Middle frontal gyrus (tissue), 1 donor: Measurements from ENCODE around the gene RTF1.
"Not testable (repeated sequence)": the region's sequence is repeated elsewhere in the genome, so short reads cannot be mapped to it uniquely, and the experiment has no call there.

ENCODE experiments used
- DNase-seq: peaks from one replicate; pipeline ENCODE4 v3.0.0-alpha.2; 2015; ENCODE audit warnings: low spot score; ENCODE audit errors: extremely low spot score

RTF1 gene

DNA sequence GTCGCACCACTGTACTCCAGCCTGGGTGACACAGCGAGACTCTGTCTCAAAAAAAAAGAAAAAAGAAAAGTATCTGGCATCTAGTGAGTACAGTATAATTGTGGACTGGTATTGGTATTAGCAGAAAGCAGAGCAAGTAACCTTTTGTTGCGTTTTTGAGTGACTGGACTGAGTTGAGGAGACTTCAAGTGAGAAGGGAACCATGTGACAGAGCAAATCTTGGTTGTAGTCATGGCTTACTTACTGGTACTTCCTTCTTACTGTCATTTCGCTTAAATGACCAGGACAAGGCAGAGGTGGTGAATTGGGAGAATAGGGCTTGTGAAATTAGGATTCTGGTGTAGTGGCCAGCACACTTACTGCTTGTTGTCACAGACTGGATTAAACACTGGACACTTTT lies 20.6 kb downstream of the RTF1 start:
- DNase-seq: no peak

GRCh38 chr15:41438206-41438605 lies 21.3 kb downstream of the RTF1 start:
- no peak for DNase-seq

- DNase-seq: not testable (repeated sequence)
Observed at GRCh38 chr15:41438745-41439144, 21.9 kb downstream of the RTF1 start.

DNA sequence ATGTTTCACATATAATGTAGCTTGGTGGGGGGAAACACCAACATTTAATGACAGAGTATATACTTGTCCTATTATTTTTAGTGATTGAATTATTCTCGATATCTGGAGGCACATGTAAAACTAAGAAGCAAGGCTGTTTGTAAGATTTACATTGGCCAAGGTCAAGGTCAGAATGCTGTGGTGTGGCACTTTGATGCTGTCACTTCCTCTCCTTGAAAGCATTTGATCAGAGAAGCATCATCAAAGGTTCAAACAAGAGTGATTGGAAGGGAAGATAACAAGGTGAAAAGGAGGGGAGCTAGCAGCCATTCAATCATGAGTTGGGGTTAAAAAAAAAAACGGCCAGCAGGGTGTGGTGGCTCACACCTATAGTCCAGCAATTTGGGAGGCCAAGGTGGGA lies 26.4 kb downstream of the RTF1 start:
- DNase-seq: no peak

DNA sequence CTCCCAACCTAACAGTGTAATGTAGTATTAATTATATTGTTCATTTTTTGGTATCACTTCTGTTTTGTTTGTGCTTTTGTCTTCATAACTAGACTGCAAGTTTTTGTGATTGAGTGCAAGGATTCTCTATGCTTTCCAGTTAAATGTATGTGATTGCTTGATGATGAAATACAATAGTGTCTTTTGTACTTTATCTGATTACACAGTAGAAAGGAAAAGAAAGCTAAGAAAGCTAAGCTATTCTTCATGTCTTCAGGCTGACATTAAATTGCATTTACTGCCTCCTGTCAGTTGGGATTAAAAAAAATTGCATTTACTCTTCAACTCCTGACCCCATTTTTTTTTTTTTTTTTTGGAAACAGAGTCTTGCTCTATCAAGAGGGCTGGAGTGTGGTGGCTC lies 28.5 kb downstream of the RTF1 start:
- DNase-seq: no peak

- no peak for DNase-seq
Observed at GRCh38 chr15:41462084-41462795, 45.3 kb downstream of the RTF1 start.

DNA sequence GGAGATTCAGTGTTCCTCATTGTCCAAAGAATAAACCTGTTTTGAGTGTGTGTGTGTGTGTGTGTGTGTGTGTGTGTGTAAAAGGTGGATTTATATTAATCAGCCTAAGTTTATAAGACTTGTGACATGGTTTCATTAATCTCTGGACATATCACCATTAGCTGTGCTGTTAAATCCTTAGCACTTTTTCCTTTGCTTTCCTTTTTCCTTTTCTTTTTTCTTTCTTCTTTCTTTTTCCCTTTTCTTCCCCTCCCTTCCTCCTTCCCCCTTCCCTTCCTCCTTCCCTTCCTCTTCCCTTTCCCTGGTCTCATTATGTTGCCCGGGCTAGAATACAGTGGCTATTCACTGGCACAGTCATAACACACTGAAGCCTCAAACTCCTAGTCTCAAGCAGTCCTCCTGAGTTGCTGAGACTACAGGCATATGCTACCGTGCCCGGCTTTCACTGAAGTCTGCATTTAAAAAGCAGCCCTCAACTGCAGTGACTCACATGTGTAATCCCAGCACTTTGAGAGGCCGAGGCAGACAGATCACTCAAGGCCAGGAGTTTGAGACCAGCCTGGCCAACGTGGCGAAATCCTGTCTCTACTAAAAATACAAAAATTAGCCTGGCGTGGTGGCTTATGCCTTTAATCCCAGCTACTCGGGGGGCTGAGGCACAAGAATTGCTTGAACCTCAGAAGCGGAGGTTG lies 48.1 kb downstream of the RTF1 start:
- DNase-seq: no peak

- DNase-seq: no peak
Observed at GRCh38 chr15:41465822-41466421, 49.0 kb downstream of the RTF1 start.

DNA sequence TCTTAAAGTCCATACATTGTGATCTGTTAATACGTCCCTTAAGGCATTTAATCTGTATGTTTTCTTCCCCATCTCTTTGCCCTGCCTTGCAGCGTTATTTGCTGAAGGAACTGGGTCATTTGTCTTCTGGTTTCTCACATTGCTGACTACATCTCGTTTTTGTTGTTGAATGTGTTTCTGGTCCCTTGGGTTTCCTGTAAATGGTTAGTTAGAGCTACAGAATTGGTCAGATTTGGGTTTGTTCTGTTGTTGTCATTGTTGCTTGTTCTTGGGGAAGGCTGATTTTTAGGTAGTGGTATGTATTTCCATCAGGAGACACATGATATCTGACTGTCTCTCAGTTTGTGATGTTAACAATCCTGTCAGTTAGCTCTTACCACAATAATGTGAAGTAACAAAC lies 49.8 kb downstream of the RTF1 start:
- no peak for DNase-seq

GRCh38 chr15:41469644-41470043 lies 52.7 kb downstream of the RTF1 start:
- DNase-seq: not testable (repeated sequence)

- no peak for DNase-seq
Observed at GRCh38 chr15:41473418-41473817, 56.5 kb downstream of the RTF1 start.

DNA sequence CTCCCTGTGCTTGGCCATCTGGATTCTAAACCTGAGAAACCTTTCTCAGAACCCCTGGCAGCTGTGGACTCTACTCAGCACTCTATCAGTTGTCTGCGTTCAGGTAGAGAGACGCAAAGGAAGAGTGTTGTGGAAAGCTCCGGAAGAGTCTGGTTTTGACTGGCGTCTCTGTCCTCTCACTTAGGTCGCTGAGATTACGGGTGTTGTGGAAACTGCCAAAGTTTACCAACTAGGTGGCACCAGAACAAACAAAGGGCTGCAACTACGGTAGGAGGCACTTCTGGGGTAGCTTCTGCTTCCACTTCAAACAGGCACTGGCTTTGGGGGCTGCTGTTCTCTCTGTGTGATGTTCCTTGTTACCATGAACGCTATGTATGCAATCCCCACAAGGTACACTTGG lies 57.5 kb downstream of the RTF1 start:
- no peak for DNase-seq

GRCh38 chr15:41474941-41475340 lies 58.0 kb downstream of the RTF1 start:
- DNase-seq: no peak

DNA sequence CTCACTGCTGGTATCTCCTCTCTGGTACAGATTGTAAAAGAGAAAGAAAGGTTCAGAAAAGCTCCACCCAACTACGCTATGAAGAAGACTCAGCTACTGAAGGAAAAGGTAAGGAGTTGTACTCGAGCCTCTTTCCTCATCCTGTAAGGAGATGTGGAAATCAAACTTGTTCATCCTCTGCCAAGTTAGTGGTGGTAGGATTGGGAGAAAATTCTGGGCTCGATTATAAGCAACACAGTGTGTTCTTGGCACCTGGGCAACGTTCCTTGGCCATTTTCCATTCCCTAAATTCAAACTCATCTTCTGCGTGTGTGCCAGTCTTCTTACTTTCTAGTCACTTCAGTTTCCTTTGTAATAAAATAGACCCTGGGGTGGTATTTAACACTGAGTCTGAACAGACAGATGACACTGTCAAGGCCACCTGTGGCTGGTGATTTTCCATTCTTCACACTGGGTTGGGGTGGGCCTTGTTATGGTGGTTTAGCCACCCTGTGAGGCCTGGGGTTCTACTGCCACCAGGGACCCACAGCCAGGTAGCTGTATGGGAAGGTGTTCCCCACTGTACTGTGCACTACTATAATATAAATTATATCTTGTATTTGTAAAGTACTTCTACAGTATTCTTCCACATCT lies 59.6 kb downstream of the RTF1 start:
- no peak for DNase-seq

DNA sequence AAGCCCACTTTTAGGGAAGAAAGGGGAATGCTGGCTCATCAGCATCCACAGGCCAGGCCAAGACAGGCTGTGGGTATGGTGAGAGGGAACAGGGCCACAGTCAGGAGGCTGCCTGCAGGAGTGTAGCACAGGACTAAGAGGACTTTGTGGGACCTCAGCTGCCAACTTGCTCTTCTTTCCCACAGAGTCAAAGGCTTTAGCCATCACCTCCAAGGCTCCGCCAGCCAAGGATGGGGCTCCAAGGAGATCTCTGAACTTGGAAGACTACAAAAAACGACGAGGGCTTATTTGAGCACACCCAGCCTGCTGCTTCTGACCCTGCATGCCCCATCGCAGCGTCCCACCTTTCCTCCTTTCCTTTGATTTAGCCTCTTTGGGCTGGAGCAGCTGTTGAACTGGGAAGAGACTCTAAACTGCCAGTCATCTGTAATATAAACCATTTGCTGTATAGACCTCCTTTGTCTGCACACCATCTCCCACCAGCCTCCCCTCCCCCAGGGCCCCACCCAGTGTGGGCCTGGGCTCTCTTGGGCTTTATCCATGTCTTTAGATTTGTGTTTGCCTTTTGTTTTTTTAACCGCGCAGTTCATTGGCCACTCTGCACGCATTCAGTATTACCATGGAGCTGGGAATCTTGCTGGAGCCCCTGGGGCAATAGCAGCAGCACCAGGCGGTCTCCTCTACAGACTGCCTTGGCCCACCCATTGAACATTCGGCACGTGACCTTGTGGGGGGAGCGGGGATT lies 63.7 kb downstream of the RTF1 start:
- DNase-seq: no peak

DNA sequence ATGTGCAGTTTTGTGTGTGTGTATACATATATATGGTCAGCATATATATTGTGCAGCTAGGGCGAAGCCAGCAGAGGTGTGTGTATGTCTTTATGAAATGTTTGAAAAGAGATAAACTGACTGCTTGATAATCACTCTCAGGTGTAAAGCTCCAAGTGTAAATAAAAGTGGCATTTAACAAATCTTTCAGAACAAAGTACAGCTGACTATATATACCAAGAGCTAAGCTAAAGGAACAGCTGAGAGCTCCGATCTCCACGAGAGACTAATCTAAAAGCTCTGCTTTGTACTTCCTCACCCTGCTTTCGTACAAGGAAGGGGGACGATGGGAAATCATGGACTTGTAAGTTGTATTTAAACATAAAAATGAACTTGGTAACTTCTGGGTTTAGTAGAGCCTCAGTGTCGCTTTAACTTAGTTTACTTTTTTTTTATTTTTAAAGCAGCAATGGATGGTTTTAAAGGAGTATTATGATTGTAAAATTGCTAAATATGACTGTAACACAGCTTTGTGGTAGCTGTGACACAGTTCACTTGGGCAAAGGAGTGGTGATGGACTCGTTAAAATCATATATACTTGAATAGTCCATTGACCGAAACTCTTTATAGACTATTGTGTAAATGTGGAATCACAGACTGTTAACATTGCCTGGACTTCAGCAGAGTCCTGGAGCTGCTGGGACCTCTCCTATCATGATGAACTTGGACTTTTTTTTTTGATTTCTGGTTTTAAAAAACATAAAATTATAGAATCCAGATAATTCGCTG lies 65.4 kb downstream of the RTF1 start:
- DNase-seq: no peak

GRCh38 chr15:41483115-41483514 lies 66.2 kb downstream of the RTF1 start:
- DNase-seq: no peak

- DNase-seq: no peak
Observed at GRCh38 chr15:41483519-41483918, 66.6 kb downstream of the RTF1 start.

- no peak for DNase-seq
Observed at GRCh38 chr15:41484937-41485625, 68.2 kb downstream of the RTF1 start.

DNA sequence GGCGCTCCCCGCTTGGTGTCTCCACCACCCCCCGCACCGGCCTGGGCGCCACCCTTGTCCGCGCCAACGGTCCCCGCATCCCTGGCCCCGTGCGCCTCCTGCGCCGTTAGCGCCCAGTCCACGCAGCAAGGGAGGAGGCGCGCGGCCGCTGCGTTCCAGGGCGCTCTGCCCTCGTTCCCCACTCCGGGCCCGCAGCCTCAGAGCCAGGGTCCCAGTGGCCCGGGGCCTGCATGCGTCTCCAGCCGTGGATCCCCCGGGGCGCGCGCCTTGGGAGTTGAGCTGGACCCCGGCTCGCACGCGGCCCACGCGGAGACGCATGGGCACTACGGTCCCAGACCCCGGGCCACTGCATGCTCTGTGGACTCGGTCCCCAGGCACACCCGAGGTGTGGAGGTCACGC lies 69.4 kb downstream of the RTF1 start:
- no peak for DNase-seq
